GM12878 (cell line): ENCODE data around the gene RUSC1.

Experiments
- CTCF ChIP-seq, 3 experiments: IDR thresholded peaks in 2 of 3; conservative IDR thresholded peaks in 1 of 3; 2 replicates each; pipeline ENCODE4 v1.5.1; 2011; ENCODE audit warnings: low read depth in 3 of 3, low read length in 3 of 3, mild to moderate bottlenecking in 3 of 3, control low read depth in 2 of 3, moderate library complexity in 2 of 3, inconsistent platforms in 1 of 3, mixed read lengths in 1 of 3; ENCODE audit not compliant: control insufficient read depth in 2 of 3, insufficient read depth in 1 of 3; ENCODE audit errors: extremely low read depth in 1 of 3
- EP300 ChIP-seq, 2 experiments: fragments of 150-350 bp in 1 of 2; IDR thresholded peaks; 2 replicates each; pipeline ENCODE4 v1.6.1; 2011 to 2012; ENCODE audit warnings: low read depth in 2 of 2, low read length in 2 of 2, borderline replicate concordance in 1 of 2, improper control_type of control experiment in 1 of 2, inconsistent platforms in 1 of 2; ENCODE audit not compliant: control insufficient read depth in 1 of 2
- EZH2 ChIP-seq: IDR thresholded peaks from 2 replicates; pipeline ENCODE4 v1.6.1; 2012; ENCODE audit warnings: low read depth, mild to moderate bottlenecking, control low read depth, inconsistent platforms, low read length, borderline replicate concordance; ENCODE audit not compliant: control insufficient read depth
- MXI1 ChIP-seq: fragments of 150-350 bp; IDR thresholded peaks from 2 replicates; pipeline ENCODE4 v1.6.1; 2011; ENCODE audit warnings: low read depth, mild to moderate bottlenecking, inconsistent platforms, low read length, improper control_type of control experiment
- POLR2A ChIP-seq: IDR thresholded peaks from 2 replicates; pipeline ENCODE4 v1.6.1; 2011; ENCODE audit warnings: low read depth, mild to moderate bottlenecking, low read length
- POLR2AphosphoS5 ChIP-seq: IDR thresholded peaks from 2 replicates; pipeline ENCODE4 v1.6.1; 2011; ENCODE audit warnings: mild to moderate bottlenecking, low read length, inconsistent platforms
- RB1 ChIP-seq: fragments of 450-650 bp; formaldehyde crosslinking; IDR thresholded peaks from 2 replicates; pipeline ENCODE4 v1.6.1; 2017; ENCODE audit warnings: mild to moderate bottlenecking, borderline replicate concordance
- SIX5 ChIP-seq: IDR thresholded peaks from 2 replicates; pipeline ENCODE4 v1.6.1; 2011; ENCODE audit warnings: mild to moderate bottlenecking, low read depth, low read length, moderate library complexity; ENCODE audit not compliant: severe bottlenecking
- TCF7 ChIP-seq: IDR thresholded peaks from 2 replicates; pipeline ENCODE4 v1.6.1; 2014; ENCODE audit warnings: antibody characterized with exemption, borderline replicate concordance
- USF1 ChIP-seq: IDR thresholded peaks from 2 replicates; pipeline ENCODE4 v1.6.1; 2011; ENCODE audit warnings: borderline replicate concordance, low read depth, mild to moderate bottlenecking, moderate library complexity, mixed read lengths, low read length; ENCODE audit not compliant: insufficient read depth; ENCODE audit errors: extremely low read length
- TF ChIP-seq, protein P1 (sequence below): IDR thresholded peaks from 2 replicates; pipeline ENCODE4 v1.6.1; 2011; ENCODE audit warnings: low read depth, low read length, improper control_type of control experiment, borderline replicate concordance
- TF ChIP-seq, protein P2 (sequence below): IDR thresholded peaks from 2 replicates; pipeline ENCODE4 v1.6.1; 2012; ENCODE audit warnings: low read depth, low read length, improper control_type of control experiment

DNA sequence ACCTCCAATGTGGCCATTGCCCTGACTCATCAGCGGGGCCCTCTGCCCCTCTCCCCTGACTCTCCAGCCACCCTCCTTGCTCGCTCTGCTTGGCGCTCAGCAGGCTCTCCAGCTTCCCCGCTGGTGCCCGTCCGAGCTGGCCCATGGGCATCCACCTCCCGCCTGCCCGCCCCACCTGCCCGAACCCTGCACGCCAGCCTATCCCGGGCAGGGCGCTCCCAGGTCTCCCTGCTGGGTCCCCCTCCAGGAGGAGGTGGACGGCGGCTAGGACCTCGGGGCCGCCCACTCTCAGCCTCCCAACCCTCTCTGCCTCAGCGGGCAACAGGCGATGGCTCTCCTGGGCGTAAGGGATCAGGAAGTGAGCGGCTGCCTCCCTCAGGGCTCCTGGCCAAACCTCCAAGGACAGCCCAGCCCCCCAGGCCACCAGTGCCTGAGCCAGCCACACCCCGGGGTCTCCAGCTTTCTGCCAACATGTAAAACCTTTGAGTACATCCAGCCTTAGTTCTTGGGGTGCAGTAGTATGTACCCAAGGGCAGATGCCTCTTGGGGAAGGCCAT lies 32.6 kb upstream of the RUSC1 start:
- TF ChIP-seq CTCF (IDR thresholded peaks at IDR 0.05 in 2 of 3, conservative IDR thresholded peaks at IDR 0.05 in 1 of 3; ENCODE audit: control insufficient read depth in 2 of 3, extremely low read depth in 1 of 3, insufficient read depth in 1 of 3, low read depth in 3 of 3, low read length in 3 of 3) (no peak), USF1 (no peak), SIX5 (no peak), EZH2 (no peak), EP300 (IDR thresholded peaks at IDR 0.05; ENCODE audit: borderline replicate concordance in 1 of 2, control insufficient read depth in 1 of 2, low read depth in 2 of 2, low read length in 2 of 2) (no peak), POLR2A (no peak), RB1 (no peak), POLR2AphosphoS5 (no peak), TCF7 (no peak), MXI1 (no peak)
- TF ChIP-seq, protein P1, sequence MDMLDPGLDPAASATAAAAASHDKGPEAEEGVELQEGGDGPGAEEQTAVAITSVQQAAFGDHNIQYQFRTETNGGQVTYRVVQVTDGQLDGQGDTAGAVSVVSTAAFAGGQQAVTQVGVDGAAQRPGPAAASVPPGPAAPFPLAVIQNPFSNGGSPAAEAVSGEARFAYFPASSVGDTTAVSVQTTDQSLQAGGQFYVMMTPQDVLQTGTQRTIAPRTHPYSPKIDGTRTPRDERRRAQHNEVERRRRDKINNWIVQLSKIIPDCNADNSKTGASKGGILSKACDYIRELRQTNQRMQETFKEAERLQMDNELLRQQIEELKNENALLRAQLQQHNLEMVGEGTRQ, result no peak
- TF ChIP-seq, protein P2, sequence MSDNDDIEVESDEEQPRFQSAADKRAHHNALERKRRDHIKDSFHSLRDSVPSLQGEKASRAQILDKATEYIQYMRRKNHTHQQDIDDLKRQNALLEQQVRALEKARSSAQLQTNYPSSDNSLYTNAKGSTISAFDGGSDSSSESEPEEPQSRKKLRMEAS, result no peak
